ENCODE results near the gene KNTC1.
"Not testable (repeated sequence)": the region's sequence is repeated elsewhere in the genome, so short reads cannot be mapped to it uniquely, and the experiment has no call there.

Gene KNTC1

GRCh38 chr12:122513028-122513427 lies 14.0 kb upstream of the KNTC1 start:
- DNase-seq (ENCODE audit: low read depth) = not testable (repeated sequence)

GRCh38 chr12:122513660-122514059 lies 13.4 kb upstream of the KNTC1 start:
- DNase-seq (ENCODE audit: low read depth) = no peak

GRCh38 chr12:122515275-122515674 lies 11.8 kb upstream of the KNTC1 start:
- no peak for DNase-seq (ENCODE audit: low read depth)

DNA sequence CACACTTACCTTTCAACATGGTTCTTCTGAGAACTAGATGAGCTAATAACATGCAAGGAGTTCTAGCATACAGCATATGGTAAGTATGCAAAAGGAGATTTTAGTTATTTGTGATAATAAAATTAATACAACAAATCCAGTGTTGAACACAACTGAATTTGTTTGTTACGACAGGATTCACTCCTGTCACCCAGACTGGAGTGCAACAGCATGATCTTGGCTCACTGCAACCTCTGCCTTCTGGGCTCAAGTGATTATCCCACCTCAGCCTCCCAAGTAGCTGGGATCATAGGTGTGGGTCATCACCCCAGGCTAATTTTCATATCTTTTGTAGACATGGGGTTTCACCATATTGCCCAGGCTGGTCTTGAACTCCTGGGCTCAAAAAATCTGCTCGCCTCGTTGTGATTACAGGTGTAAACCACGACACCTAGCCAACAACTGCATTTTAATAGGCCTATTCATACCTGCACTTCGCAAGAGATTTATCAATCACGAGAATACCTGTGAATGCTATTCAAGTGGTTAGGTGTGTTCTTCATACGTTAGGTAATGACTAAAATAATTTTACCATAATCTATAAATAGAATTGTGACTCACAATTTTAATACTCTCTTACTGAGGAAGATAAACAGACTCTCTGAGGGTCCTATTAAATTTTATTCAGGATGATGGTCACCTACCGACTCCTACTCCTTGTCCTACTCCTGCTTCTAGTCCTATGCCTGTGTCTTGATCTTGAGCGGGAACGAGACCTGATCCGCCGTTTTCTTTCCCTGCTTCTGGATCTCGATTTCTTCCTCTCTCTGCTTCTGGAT lies 10.3 kb upstream of the KNTC1 start:
- no peak for DNase-seq (ENCODE audit: low read depth)

DNA sequence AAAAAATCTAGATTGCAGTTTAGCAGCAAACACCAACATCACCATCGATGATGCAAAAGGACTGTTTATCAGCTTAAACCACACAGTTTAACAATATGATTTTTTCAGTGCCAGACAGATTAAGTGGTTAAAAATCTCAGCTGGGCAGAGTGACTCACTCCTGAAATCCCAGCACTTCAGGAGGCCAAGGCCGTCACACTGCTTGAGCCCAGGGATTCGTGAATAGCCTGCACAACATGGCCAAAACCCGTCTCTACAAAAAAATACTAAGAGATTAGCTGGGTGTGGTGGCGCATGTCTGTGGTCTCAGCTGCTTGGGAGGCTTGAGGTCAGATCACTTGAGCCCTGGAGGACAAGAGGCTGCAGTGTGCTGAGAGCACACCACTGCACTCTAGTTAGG lies 9.2 kb upstream of the KNTC1 start:
- DNase-seq (ENCODE audit: low read depth) = peak; percentile 91

GRCh38 chr12:122518908-122519307 lies 8.1 kb upstream of the KNTC1 start:
- DNase-seq (ENCODE audit: low read depth) = no peak

DNA sequence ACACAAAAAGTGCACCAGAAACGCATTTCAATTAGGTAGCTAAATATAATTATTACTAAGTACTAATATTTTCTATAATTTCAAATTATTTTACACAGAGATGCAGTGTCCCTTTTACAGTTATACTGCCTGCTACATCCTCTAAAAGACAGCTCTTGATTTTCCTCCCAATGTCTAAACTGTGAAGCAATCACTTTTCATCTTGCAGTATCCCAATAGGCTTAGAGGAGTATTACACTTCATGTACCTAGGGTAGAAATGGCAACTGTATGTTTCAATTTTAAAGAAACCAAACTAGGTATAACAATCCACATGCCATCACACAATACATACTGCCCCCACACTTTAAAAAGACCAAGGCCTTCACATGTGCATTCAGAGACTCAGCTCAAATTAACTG lies 7.6 kb upstream of the KNTC1 start:
- DNase-seq (ENCODE audit: low read depth) = no peak

GRCh38 chr12:122520676-122521075 lies 6.4 kb upstream of the KNTC1 start:
- no peak for DNase-seq (ENCODE audit: low read depth)

- DNase-seq (ENCODE audit: low read depth) = no peak
These were observed 3.8 kb upstream of the KNTC1 start for GRCh38 chr12:122523280-122523679.

DNA sequence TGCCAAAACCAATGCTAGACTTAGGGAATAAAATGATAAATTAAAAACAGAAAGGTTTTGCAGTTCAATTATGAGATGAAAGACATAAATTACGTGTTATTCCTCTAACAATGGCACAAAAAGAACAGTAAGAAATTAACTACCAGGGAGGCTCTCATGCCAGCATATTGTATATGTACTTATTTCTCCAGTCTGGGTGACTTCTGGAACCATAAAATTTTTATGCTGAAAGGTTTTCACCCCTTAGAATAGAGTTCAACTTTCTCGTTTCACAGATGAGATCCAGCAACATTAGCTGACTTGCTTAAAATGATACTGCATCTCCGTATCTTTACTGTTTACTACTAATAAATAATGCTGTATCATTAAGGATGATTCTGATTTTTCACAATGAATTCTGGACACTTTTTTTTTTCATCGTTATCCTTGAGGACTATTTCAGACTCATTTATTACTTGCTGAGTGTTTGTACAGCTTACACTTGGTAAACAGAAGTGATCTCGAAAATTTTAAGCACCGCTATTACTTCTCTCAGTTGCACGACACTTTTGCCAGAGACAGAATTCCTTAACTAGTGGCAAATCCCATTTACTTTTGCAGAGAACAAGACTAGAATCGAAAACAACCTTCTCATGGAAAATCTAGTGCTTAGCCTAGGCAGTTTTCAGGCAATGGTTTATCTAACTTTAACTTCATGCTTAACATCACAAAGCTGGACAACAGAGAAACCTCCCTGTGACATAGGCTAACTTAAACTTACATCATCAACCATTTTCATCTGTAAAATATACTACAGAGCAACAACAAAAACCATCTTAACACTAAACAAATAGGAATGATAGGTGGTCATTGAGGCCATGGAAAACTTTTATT lies 3.0 kb upstream of the KNTC1 start:
- DNase-seq (ENCODE audit: low read depth) = no peak

GRCh38 chr12:122527478-122527944 lies 462 bp downstream of the KNTC1 start:
- no peak for DNase-seq (ENCODE audit: low read depth)

DNA sequence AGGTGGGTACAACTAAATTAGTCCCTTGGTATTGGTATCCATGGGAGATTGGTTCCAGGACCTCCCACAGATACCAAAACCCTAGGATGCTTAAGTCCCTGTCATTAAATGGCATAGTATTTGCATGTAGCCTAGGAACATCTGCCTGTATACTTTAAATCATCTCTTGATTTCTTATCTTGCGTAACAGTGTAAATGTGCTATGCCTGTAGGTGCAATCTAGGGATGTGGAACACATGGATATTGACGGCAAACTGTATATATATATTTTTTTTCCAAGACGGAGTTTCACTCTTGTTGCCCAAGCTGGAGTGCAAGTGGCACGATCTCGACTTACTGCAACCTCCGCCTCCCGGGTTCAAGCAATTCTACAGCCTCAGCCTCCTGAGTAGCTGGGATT lies 1.5 kb downstream of the KNTC1 start:
- no peak for DNase-seq (ENCODE audit: low read depth)

GRCh38 chr12:122528992-122529391 lies 1.9 kb downstream of the KNTC1 start:
- DNase-seq (ENCODE audit: low read depth) = no peak

DNA sequence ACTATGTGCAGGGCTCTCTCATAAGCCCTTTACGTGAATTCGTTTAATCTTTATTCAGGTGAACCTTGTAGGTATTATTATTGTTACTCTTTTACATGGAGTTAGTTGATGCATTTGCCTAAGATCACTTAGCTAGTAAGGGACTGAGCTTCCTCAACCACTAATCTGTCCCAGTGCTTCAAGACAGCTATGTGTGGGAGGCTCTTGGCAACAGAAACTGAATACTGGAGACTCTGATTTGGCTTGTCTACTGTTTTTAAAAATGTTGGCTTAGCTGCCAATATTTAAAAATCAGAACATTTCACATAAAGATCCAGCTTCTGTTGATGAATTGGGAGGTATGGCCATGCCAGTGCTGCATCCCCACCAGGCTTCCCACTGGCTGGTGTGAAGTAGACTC lies 6.8 kb downstream of the KNTC1 start:
- DNase-seq (ENCODE audit: low read depth) = no peak

- no peak for DNase-seq (ENCODE audit: low read depth)
These were observed 10.0 kb downstream of the KNTC1 start for GRCh38 chr12:122537021-122537420.

- no peak for DNase-seq (ENCODE audit: low read depth)
These were observed 11.4 kb downstream of the KNTC1 start for GRCh38 chr12:122538496-122538895.

DNA sequence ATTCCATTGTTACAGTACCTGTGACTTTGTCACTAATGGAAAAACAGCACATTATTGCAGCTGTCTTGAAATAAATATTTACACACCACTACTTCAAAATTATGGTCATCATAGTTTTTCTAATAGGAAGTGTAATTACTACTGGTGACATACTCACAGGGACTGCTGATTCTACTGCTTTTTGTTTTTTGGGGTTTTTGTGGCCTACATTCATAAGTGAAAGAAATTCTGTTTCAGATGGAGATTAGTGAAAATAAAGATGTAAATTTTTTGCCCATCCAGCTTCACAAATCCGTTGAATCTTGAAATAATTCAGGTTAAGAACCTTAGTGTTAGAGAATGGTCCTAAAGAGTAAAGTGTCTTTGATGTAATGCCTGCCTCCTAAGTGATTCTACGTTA lies 17.5 kb downstream of the KNTC1 start:
- DNase-seq (ENCODE audit: low read depth) = no peak

GRCh38 chr12:122545855-122546254 lies 18.8 kb downstream of the KNTC1 start:
- DNase-seq (ENCODE audit: low read depth) = no peak

GRCh38 chr12:122547330-122547729 lies 20.3 kb downstream of the KNTC1 start:
- DNase-seq (ENCODE audit: low read depth) = no peak

- DNase-seq (ENCODE audit: low read depth) = no peak
These were observed 31.9 kb downstream of the KNTC1 start for GRCh38 chr12:122558745-122559641.

GRCh38 chr12:122560138-122560537 lies 33.1 kb downstream of the KNTC1 start:
- DNase-seq (ENCODE audit: low read depth) = no peak

- DNase-seq (ENCODE audit: low read depth) = no peak
These were observed 36.3 kb downstream of the KNTC1 start for GRCh38 chr12:122563361-122563760.

Measured in HS-27A (cell line).